ENCODE data around the gene DNAJC16.

The DNAJC16 gene

GRCh38 chr1:15507278-15507677, 19.4 kb upstream of the DNAJC16 start:
- no peak for TF ChIP-seq CTCF (IDR thresholded peaks at IDR 0.05)

GRCh38 chr1:15508700-15509487, 17.8 kb upstream of the DNAJC16 start:
- no peak for TF ChIP-seq CTCF (IDR thresholded peaks at IDR 0.05)

- no peak for TF ChIP-seq CTCF (IDR thresholded peaks at IDR 0.05)
Measured at GRCh38 chr1:15509586-15509985, 17.1 kb upstream of the DNAJC16 start.

- no peak for TF ChIP-seq CTCF (IDR thresholded peaks at IDR 0.05)
Measured at GRCh38 chr1:15510611-15511405, 15.8 kb upstream of the DNAJC16 start.

GRCh38 chr1:15513192-15513591, 13.5 kb upstream of the DNAJC16 start:
- no peak for TF ChIP-seq CTCF (IDR thresholded peaks at IDR 0.05)

GRCh38 chr1:15513919-15514318, 12.7 kb upstream of the DNAJC16 start:
- no peak for TF ChIP-seq CTCF (IDR thresholded peaks at IDR 0.05)

- TF ChIP-seq CTCF (IDR thresholded peaks at IDR 0.05) = no peak
Measured at GRCh38 chr1:15515022-15515663, 11.5 kb upstream of the DNAJC16 start.
